Stomach (tissue), 4 donors: ENCODE data around the gene PPP4R3A.

Experiments
- EP300 ChIP-seq: sonication (generic); formaldehyde crosslinking; IDR thresholded peaks from one replicate; pipeline ENCODE4 v1.6.1; 2017; ENCODE audit warnings: antibody characterized with exemption
- POLR2A ChIP-seq, 4 donors: fragments of 450-650 bp; IDR thresholded peaks; one replicate each; pipeline ENCODE4 v1.6.1; 2016; ENCODE audit warnings: antibody characterized with exemption in 4 of 4, control low read depth in 2 of 4, mild to moderate bottlenecking in 1 of 4, moderate library complexity in 1 of 4
- POLR2AphosphoS5 ChIP-seq, 3 donors: sonication (generic); formaldehyde crosslinking; IDR thresholded peaks; one replicate each; pipeline ENCODE4 v1.6.1; 2016; ENCODE audit warnings: antibody characterized with exemption in 3 of 3
- TF ChIP-seq, protein P1 (sequence below), 7 experiments: fragments of 450-650 bp in 4 of 7; fragments of 200-600 bp in 3 of 7; sonication (generic) in 3 of 7; IDR thresholded peaks; one replicate each; pipeline ENCODE4 v1.5.1; 2016 to 2019; ENCODE audit warnings: antibody characterized with exemption in 7 of 7, control low read depth in 2 of 7, mild to moderate bottlenecking in 1 of 7

DNA sequence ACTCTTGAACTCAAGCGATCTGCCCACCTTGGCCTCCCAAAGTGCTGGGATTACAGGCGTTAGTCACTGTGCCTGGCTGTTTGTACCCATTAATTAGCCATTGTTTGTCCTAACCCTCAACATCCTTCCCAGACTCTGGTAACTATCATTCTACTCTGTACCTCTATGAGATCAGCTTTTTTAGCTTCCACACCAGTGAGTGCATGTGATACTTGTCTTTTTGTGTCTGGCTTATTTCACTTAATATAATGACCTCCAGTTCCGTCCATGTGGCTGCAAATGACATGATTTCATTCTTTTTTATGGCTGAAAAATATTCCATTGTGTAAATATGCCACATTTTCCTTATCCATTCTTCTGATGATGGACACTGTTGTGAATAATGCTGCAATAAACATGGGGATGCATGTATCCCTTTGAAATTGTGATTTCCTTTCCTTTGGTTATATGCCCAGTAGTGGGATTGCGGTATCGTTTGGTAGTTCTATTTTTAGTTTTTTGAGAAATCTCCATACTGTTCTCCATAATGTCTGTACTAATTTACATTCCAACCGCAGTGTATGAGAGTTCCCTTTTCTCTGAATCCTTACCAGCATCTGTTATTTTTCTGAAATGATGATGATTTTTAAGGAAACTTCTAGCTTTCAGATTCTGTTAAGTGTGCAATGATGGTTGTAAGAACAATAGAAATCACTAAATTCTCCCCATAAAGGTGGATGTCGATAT is 6.7 kb upstream of the PPP4R3A start:
- TF ChIP-seq, protein P1, sequence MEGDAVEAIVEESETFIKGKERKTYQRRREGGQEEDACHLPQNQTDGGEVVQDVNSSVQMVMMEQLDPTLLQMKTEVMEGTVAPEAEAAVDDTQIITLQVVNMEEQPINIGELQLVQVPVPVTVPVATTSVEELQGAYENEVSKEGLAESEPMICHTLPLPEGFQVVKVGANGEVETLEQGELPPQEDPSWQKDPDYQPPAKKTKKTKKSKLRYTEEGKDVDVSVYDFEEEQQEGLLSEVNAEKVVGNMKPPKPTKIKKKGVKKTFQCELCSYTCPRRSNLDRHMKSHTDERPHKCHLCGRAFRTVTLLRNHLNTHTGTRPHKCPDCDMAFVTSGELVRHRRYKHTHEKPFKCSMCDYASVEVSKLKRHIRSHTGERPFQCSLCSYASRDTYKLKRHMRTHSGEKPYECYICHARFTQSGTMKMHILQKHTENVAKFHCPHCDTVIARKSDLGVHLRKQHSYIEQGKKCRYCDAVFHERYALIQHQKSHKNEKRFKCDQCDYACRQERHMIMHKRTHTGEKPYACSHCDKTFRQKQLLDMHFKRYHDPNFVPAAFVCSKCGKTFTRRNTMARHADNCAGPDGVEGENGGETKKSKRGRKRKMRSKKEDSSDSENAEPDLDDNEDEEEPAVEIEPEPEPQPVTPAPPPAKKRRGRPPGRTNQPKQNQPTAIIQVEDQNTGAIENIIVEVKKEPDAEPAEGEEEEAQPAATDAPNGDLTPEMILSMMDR (IDR thresholded peaks at IDR 0.05) = no peak
- peak in 1 of 3 donors; percentile 24 for TF ChIP-seq POLR2AphosphoS5 (IDR thresholded peaks at IDR 0.05)
- no peak for TF ChIP-seq POLR2A (IDR thresholded peaks at IDR 0.05)
- no peak for TF ChIP-seq EP300
